Colonic mucosa (tissue), 4 donors: Measurements from ENCODE around the gene PROSER2. TPM values are rescaled to one million over a fixed set of nuclear protein-coding genes. Genes with fewer than 3 reads are reported as not detected.

Source experiments
- DNase-seq: peaks from one replicate; pipeline ENCODE4 v3.0.0-alpha.2; 2020
- H3K27ac ChIP-seq: fragments of 200-600 bp; one replicate; pipeline ENCODE4 v1.8.0; 2021
- H3K27me3 ChIP-seq: fragments of 200-600 bp; one replicate; pipeline ENCODE4 v1.8.0; 2021
- H3K36me3 ChIP-seq: fragments of 200-600 bp; one replicate; pipeline ENCODE4 v1.8.0; 2021
- H3K4me1 ChIP-seq: fragments of 200-600 bp; one replicate; pipeline ENCODE4 v1.8.0; 2021; ENCODE audit warnings: mild to moderate bottlenecking
- H3K4me3 ChIP-seq: fragments of 200-600 bp; one replicate; pipeline ENCODE4 v1.8.0; 2021
- H3K9ac ChIP-seq, 2 donors: one replicate each; pipeline ENCODE4 v1.7.0; 2013; ENCODE audit warnings: control low read depth in 2 of 2, low read depth in 2 of 2, low read length in 2 of 2
- H3K9me3 ChIP-seq: fragments of 200-600 bp; one replicate; pipeline ENCODE4 v1.8.0; 2021
- CTCF ChIP-seq: fragments of 200-600 bp; IDR thresholded peaks from one replicate; pipeline ENCODE4 v1.8.0; 2022; ENCODE audit warnings: antibody characterized with exemption, mild to moderate bottlenecking
- intact Hi-C: fragments of 100-400 bp; cut with DNase I; formaldehyde crosslinking; loops from one replicate; pipeline ENCODE4 v1.14.1; 2022
- total RNA-seq, 2 donors: library from RNA; stranded (reverse); fragmentation: NEBNext Ultra II Directional in 1 of 2; extraction: Animal tissue kit (Norgen Biotek cat#: 25700) in 1 of 2; gene quantifications; one replicate each; pipeline ENCODE4 v1.2.1, GENCODE V29; 2021
- donor health status: healthy.
- donor health status: DM: no; HTN: no; CAD: no.
- donor health status: DM: no; HTN: no; CAD: no.

The PROSER2 gene
- total RNA-seq, 2 donors from 2014 or later: 12.9 to 16.2 TPM

- intact Hi-C loops: no loop called here
- no peaks in the 10 kb centered on the region for H3K9me3 ChIP-seq
- no peak for DNase-seq
- H3K4me3 ChIP-seq: no peak overlapping the region
- H3K4me1 ChIP-seq: no peaks in the 10 kb centered on the region
- no peak overlapping the region for H3K27ac ChIP-seq
- no peaks in the 10 kb centered on the region for H3K27me3 ChIP-seq
- TF ChIP-seq CTCF: no peak
- no peaks in the 10 kb centered on the region for H3K36me3 ChIP-seq
- H3K9ac ChIP-seq: no peak overlapping the region
Observed at GRCh38 chr10:11906714-11907113, 83.6 kb downstream of the PROSER2 start.

GRCh38 chr10:11907914-11908313, 84.8 kb downstream of the PROSER2 start:
- H3K27ac ChIP-seq: no peak overlapping the region
- no peak overlapping the region for H3K9ac ChIP-seq
- H3K4me3 ChIP-seq: no peak overlapping the region
- TF ChIP-seq CTCF: no peak
- H3K27me3 ChIP-seq: no peaks in the 10 kb centered on the region
- H3K9me3 ChIP-seq: no peaks in the 10 kb centered on the region
- intact Hi-C loops: no loop called here
- no peaks in the 10 kb centered on the region for H3K4me1 ChIP-seq
- DNase-seq: no peak
- no peaks in the 10 kb centered on the region for H3K36me3 ChIP-seq

GRCh38 chr10:11908536-11908935, 85.4 kb downstream of the PROSER2 start:
- no peak overlapping the region for H3K4me3 ChIP-seq
- no peaks in the 10 kb centered on the region for H3K4me1 ChIP-seq
- no peak overlapping the region for H3K9ac ChIP-seq
- no peak overlapping the region for H3K27ac ChIP-seq
- H3K9me3 ChIP-seq: no peaks in the 10 kb centered on the region
- no peaks in the 10 kb centered on the region for H3K36me3 ChIP-seq
- no peaks in the 10 kb centered on the region for H3K27me3 ChIP-seq
- no peak for DNase-seq
- TF ChIP-seq CTCF: no peak
- intact Hi-C loops: no loop called here

- Histone ChIP-seq H3K4me1 (no peaks in the 10 kb centered on the region), H3K27ac (no peak overlapping the region), H3K9me3 (no peaks in the 10 kb centered on the region), H3K9ac (no peak overlapping the region), H3K4me3 (no peak overlapping the region), H3K36me3 (no peaks in the 10 kb centered on the region), H3K27me3 (no peaks in the 10 kb centered on the region)
- no peak for DNase-seq
- no peak for TF ChIP-seq CTCF
- intact Hi-C loops: no loop called here
Observed at GRCh38 chr10:11908991-11909390, 85.8 kb downstream of the PROSER2 start.

GRCh38 chr10:11909618-11910017, 86.5 kb downstream of the PROSER2 start:
- Histone ChIP-seq H3K9me3 (no peaks in the 10 kb centered on the region), H3K27ac (no peak overlapping the region), H3K27me3 (no peaks in the 10 kb centered on the region), H3K9ac (no peak overlapping the region), H3K4me3 (no peak overlapping the region), H3K36me3 (no peaks in the 10 kb centered on the region), H3K4me1 (no peaks in the 10 kb centered on the region)
- TF ChIP-seq CTCF: no peak
- intact Hi-C loops: no loop called here
- DNase-seq: no peak

- Histone ChIP-seq H3K4me1 (no peaks in the 10 kb centered on the region), H3K9ac (no peak overlapping the region)
Observed at GRCh38 chr10:11910102-11910501, 86.9 kb downstream of the PROSER2 start.

More at GRCh38 chr10:11910102-11910501, 86.9 kb downstream of the PROSER2 start:
- H3K36me3 ChIP-seq: no peaks in the 10 kb centered on the region
- DNase-seq: no peak
- intact Hi-C loops: no loop called here
- no peaks in the 10 kb centered on the region for H3K27me3 ChIP-seq
- no peaks in the 10 kb centered on the region for H3K9me3 ChIP-seq
- no peak overlapping the region for H3K27ac ChIP-seq
- no peak overlapping the region for H3K4me3 ChIP-seq
- no peak for TF ChIP-seq CTCF
